Adrenal gland (tissue), 12 donors: Measurements from ENCODE around the gene LSM7. TPM values are rescaled to one million over a fixed set of nuclear protein-coding genes. Genes with fewer than 3 reads are reported as not detected.

Source experiments
- DNase-seq, 7 donors: peaks; one replicate each; pipeline ENCODE4 v3.0.0-alpha.2; 2019 to 2020
- H3K27ac ChIP-seq, 5 donors: fragments of 200-600 bp; sonication (generic) in 4 of 5; 1 replicate in 3 of 5; 2 replicates in 2 of 5; pipeline versions ENCODE4 v1.5.1 to v1.8.0; 2016 to 2020; ENCODE audit warnings: mild to moderate bottlenecking in 1 of 5
- H3K27me3 ChIP-seq: fragments of 200-600 bp; 2 replicates; pipeline ENCODE4 v1.8.0; 2021
- H3K36me3 ChIP-seq, 2 donors: fragments of 200-600 bp; replicated peaks in 1 of 2; 1 replicate in 1 of 2; 2 replicates in 1 of 2; pipeline versions ENCODE4 v1.5.1 to v1.8.0; 2018 to 2022
- H3K4me1 ChIP-seq, 2 donors: fragments of 200-600 bp; replicated peaks in 1 of 2; 1 replicate in 1 of 2; 2 replicates in 1 of 2; pipeline versions ENCODE4 v1.5.1 to v1.8.0; 2018 to 2021
- H3K4me3 ChIP-seq, 4 donors: fragments of 200-600 bp; sonication (generic) in 3 of 4; one replicate each; pipeline ENCODE4 v1.5.1; 2016 to 2018
- H3K9me3 ChIP-seq, 3 donors: fragments of 200-600 bp; sonication (generic) in 1 of 3; replicated peaks in 1 of 3; 1 replicate in 2 of 3; 2 replicates in 1 of 3; pipeline versions ENCODE4 v1.5.1 to v1.8.0; 2016 to 2021
- CTCF ChIP-seq, 6 experiments: fragments of 450-650 bp in 4 of 6; fragments of 200-600 bp in 2 of 6; sonication (generic) in 1 of 6; IDR thresholded peaks; 1 replicate in 5 of 6; 2 replicates in 1 of 6; pipeline versions ENCODE4 v1.5.1 to v1.8.0; 2016 to 2021; ENCODE audit warnings: antibody characterized with exemption in 6 of 6, mild to moderate bottlenecking in 2 of 6, moderate library complexity in 1 of 6
- POLR2A ChIP-seq, 2 donors: fragments of 450-650 bp; IDR thresholded peaks; one replicate each; pipeline ENCODE4 v1.6.1; 2017; ENCODE audit warnings: antibody characterized with exemption in 2 of 2, mild to moderate bottlenecking in 2 of 2, moderate library complexity in 1 of 2
- WGBS, 4 donors: extraction: QIAGEN DNeasy Blood & Tissue Kit in 2 of 4; methylation state at CpG; one replicate each; pipeline versions ENCODE4 v1.1.5 to v1.1.7; 2013 to 2017; 5-methylcytosine and 5-hydroxymethylcytosine counted together
- intact Hi-C, 2 donors: fragments of 100-400 bp; cut with DNase I; formaldehyde crosslinking; loops; one replicate each; pipeline versions ENCODE4 v1.14.1 to v1.15.0; 2022 to 2023
- polyA plus RNA-seq, 3 donors: library from polyadenylated mRNA; stranded (reverse); fragments of 200-250 nt in 2 of 3; fragments of 350-450 nt in 1 of 3; fragmentation: Illumina TruSeq in 1 of 3; extraction: RNeasy Lipid Tissue Mini Kit (QIAGEN cat#74804) in 1 of 3; gene quantifications; one replicate each; pipeline ENCODE4 v1.2.3, GENCODE V29; 2013 to 2014
- total RNA-seq, 9 donors: library from RNA; depleted of rRNA in 4 of 9; stranded (reverse); fragments of >200 nt in 4 of 9; fragments of 120-200 nt in 1 of 9; fragmentation: NEBNext Ultra II Directional in 1 of 9; extraction: Animal tissue kit (Norgen Biotek cat#: 25700) in 1 of 9; gene quantifications; one replicate each; pipeline versions ENCODE4 v1.1.0 to v1.2.4, GENCODE V29; 2013 to 2023
- donor health status: healthy with polysubstance abuse.
- donor health status: Bipolar disorder and iron deficiency.
- donor health status: DM: yes; HTN: yes; CAD: no.
- donor health status: DM: no; HTN: no; CAD: no.
- donor health status: DM: no; HTN: no; CAD: no.
- donor health status: DM: yes; HTN: yes; CAD: no.

LSM7 gene
- total and polyA plus RNA-seq, 12 donors: 24.1 to 355 (median 78.1) TPM

- H3K36me3 ChIP-seq: peaks cover 0 to 4% of the 10 kb centered on the region in 2 donors
- H3K9me3 ChIP-seq: no peaks in the 10 kb centered on the region
- no peaks in the 10 kb centered on the region for H3K4me1 ChIP-seq
- intact Hi-C loops: loop anchor here in 1 of 2 donors (10.0 kb wide), 1 partner anchor 83 kb away; the partner anchor contains the start of genes PLEKHJ1 and SF3A2
- H3K27me3 ChIP-seq: no peaks in the 10 kb centered on the region
- TF ChIP-seq POLR2A (IDR thresholded peaks at IDR 0.05): no peak
- DNase-seq: no peak
- 77 to 92% (median 85%) methylated on average over 21 to 25 of the region's 25 CpGs for WGBS, 4 donors
- H3K4me3 ChIP-seq: no peak overlapping the region
- no peak overlapping the region for H3K27ac ChIP-seq
Observed at GRCh38 chr19:2317756-2318155, 10.6 kb downstream of the LSM7 start.

DNA sequence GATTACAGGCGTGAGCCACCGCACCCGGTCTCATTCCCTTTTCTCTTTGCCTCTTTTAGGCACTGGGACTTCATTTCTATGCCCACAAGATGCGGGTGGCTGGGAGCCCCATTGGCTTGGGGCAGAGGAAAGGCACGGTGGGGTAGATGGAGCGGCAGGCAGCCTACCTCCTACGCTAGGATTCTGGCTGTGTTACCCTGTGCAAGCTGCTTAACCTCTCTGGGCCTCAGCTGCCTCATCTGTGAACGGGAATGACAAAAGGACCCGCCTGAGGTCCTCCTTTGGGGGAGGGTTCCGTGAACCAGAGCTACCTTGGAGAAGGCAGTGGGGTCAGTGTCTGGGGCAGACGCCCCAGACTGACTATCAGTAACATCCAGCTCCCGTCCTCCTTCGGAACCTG is 11.1 kb downstream of the LSM7 start:
- Histone ChIP-seq H3K4me1 (no peaks in the 10 kb centered on the region), H3K9me3 (no peaks in the 10 kb centered on the region), H3K27me3 (no peaks in the 10 kb centered on the region), H3K36me3 (peaks cover 0 to 3% of the 10 kb centered on the region in 2 donors), H3K4me3 (no peak overlapping the region), H3K27ac (no peak overlapping the region)
- WGBS, 4 donors: 85 to 93% (median 92%) methylated on average over 8 to 13 of the region's 13 CpGs
- TF ChIP-seq CTCF (IDR thresholded peaks at IDR 0.05): no peak
- TF ChIP-seq POLR2A (IDR thresholded peaks at IDR 0.05): no peak
- no peak for DNase-seq
- intact Hi-C loops: loop anchor here in 1 of 2 donors (10.0 kb wide), 1 partner anchor 82 kb away; the partner anchor contains the start of genes PLEKHJ1 and SF3A2

GRCh38 chr19:2315818-2316353 is 12.5 kb downstream of the LSM7 start:
- peak; percentile 64 to 82 (median 74) for DNase-seq
- intact Hi-C loops: loop anchor here in 1 of 2 donors (10.0 kb wide), 1 partner anchor 81 kb away; the partner anchor contains the start of genes PLEKHJ1 and SF3A2

DNA sequence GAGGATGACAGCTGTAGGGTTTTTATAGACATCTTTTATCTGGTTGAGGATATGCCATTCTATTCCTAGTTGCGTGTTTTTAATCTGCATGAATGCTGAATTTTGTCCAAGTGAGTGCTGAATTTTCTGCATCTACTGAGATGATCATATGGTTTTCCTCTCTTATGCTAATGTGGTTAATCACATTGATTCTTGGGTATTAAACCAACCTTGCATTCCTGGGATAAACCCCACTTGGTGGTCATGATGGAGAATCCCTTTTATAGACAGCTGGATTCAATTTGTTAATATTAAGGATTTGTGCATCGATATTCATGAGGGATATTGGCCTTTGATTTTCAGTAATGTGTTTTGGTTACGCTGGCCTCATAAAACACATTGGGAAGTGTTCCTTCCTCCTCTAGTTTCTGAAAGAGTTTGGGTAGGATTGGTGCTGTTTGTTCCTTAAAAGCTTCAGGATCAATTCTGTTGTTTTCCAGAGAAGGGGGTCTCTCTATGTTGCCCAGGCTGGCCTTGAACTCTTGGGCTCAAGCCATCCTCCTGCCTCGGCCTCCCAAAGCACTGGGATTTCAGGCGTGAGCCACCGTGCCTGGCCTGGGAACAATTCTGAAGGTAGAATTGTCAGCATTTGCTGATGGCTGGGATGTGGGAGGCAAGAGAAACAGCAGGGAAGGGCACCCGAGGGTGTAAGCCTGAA is 13.1 kb downstream of the LSM7 start:
- peak overlapping the region in 1 of 5 donors; percentile 14 for H3K27ac ChIP-seq
- H3K4me3 ChIP-seq: no peak overlapping the region
- TF ChIP-seq POLR2A (IDR thresholded peaks at IDR 0.05): no peak
- TF ChIP-seq CTCF (IDR thresholded peaks at IDR 0.05): no peak
- intact Hi-C loops: loop anchor here in 1 of 2 donors (10.0 kb wide), 1 partner anchor 80 kb away; the partner anchor contains the start of genes PLEKHJ1 and SF3A2
- no peak for DNase-seq
- WGBS, 4 donors: 82 to 84% (median 83%) methylated on average over 7 of the region's 7 CpGs
- H3K9me3 ChIP-seq: no peaks in the 10 kb centered on the region
- no peaks in the 10 kb centered on the region for H3K36me3 ChIP-seq
- no peaks in the 10 kb centered on the region for H3K27me3 ChIP-seq
- no peaks in the 10 kb centered on the region for H3K4me1 ChIP-seq

More at GRCh38 chr19:2315818-2316353, 12.5 kb downstream of the LSM7 start:
- no peaks in the 10 kb centered on the region for H3K27me3 ChIP-seq
- H3K4me3 ChIP-seq: no peak overlapping the region
- no peaks in the 10 kb centered on the region for H3K9me3 ChIP-seq
- TF ChIP-seq CTCF (IDR thresholded peaks at IDR 0.05): peak in 5 of 6 experiments; percentile 59 to 78 (median 68)
- TF ChIP-seq POLR2A (IDR thresholded peaks at IDR 0.05): no peak
- WGBS, 4 donors: 27 to 55% (median 41%) methylated on average over 7 to 22 of the region's 22 CpGs
- no peaks in the 10 kb centered on the region for H3K4me1 ChIP-seq
- H3K27ac ChIP-seq: peak overlapping the region in 1 of 5 donors; percentile 14
- H3K36me3 ChIP-seq: no peaks in the 10 kb centered on the region
